ENCODE measurements around the gene ITPR1. TPM values are rescaled to one million over a fixed set of nuclear protein-coding genes. Genes with fewer than 3 reads are reported as not detected.

ITPR1 gene
- total RNA-seq, 1 experiment from 2014 or later, result 11.3 TPM

GRCh38 chr3:4735243-4735642 is 242.1 kb downstream of the ITPR1 start:
- Histone ChIP-seq H3K4me1 (replicated peaks; ENCODE audit: insufficient read depth) (peaks cover 37% of the 10 kb centered on the region), H3K4me3 (no peak overlapping the region), H4K20me1 (ENCODE audit: insufficient read depth) (no peaks in the 10 kb centered on the region), H3K4me2 (peak overlapping the region; percentile 16; the same call in 1 of the 2 replicates), H3F3A (ENCODE audit: insufficient read depth, low read depth) (peaks cover 14% of the 10 kb centered on the region), H2AFZ (no peak overlapping the region), H3K27me3 (ENCODE audit: insufficient read depth, low read depth) (no peaks in the 10 kb centered on the region), H3K9me3 (ENCODE audit: insufficient read depth, low read depth) (no peaks in the 10 kb centered on the region), H3K79me2 (ENCODE audit: low read depth) (no peaks in the 10 kb centered on the region), H3K27ac (peak overlapping the region; percentile 92), H3K36me3 (ENCODE audit: low read depth) (no peaks in the 10 kb centered on the region), H3K9me2 (ENCODE audit: insufficient read depth) (no peaks in the 10 kb centered on the region)
- no peak for DNase-seq
- TF ChIP-seq, protein P1, sequence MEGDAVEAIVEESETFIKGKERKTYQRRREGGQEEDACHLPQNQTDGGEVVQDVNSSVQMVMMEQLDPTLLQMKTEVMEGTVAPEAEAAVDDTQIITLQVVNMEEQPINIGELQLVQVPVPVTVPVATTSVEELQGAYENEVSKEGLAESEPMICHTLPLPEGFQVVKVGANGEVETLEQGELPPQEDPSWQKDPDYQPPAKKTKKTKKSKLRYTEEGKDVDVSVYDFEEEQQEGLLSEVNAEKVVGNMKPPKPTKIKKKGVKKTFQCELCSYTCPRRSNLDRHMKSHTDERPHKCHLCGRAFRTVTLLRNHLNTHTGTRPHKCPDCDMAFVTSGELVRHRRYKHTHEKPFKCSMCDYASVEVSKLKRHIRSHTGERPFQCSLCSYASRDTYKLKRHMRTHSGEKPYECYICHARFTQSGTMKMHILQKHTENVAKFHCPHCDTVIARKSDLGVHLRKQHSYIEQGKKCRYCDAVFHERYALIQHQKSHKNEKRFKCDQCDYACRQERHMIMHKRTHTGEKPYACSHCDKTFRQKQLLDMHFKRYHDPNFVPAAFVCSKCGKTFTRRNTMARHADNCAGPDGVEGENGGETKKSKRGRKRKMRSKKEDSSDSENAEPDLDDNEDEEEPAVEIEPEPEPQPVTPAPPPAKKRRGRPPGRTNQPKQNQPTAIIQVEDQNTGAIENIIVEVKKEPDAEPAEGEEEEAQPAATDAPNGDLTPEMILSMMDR (conservative IDR thresholded peaks at IDR 0.05), result no peak
- TF ChIP-seq EZH2 (IDR thresholded peaks at IDR 0.05; ENCODE audit: low read depth), result no peak
- ChIA-PET CTCF (interaction anchor here (0.6 kb wide), 1 partner anchor 291 kb away, joined by 3 read pairs; no protein-coding TSS in a partner anchor), POLR2A (ENCODE audit: unreplicated experiment) (interaction anchor here (0.7 kb wide), 1 partner anchor 268 kb away, joined by 7 read pairs; the partner anchor contains the start of gene SUMF1)
- BruUV-seq (replicated peaks), result no TSS peak
- intact Hi-C loops (cut with micrococcal nuclease; ENCODE audit: unreplicated experiment), result no loop called here

- H3K27ac ChIP-seq, result peak overlapping the region; percentile 92
- H3K4me2 ChIP-seq, result peak overlapping the region; percentile 73
- H3K4me3 ChIP-seq, result peak overlapping the region; percentile 18; the same call in 1 of the 2 replicates
- H3K9me2 ChIP-seq (ENCODE audit: insufficient read depth), result no peaks in the 10 kb centered on the region
- ChIA-PET POLR2A (ENCODE audit: unreplicated experiment) (interaction anchor here (0.6 kb wide), 2 partner anchors 10 to 123 kb away, joined by 4 to 8 read pairs; no protein-coding TSS in a partner anchor), CTCF (no interaction called here)
- H3K27me3 ChIP-seq (ENCODE audit: insufficient read depth, low read depth), result no peaks in the 10 kb centered on the region
- DNase-seq, result peak; percentile 86 to 92
- no peaks in the 10 kb centered on the region for H3K36me3 ChIP-seq (ENCODE audit: low read depth)
- H3K79me2 ChIP-seq (ENCODE audit: low read depth), result no peaks in the 10 kb centered on the region
- H3F3A ChIP-seq (ENCODE audit: insufficient read depth, low read depth), result peaks cover 23% of the 10 kb centered on the region
- BruUV-seq (replicated peaks), result no TSS peak
- no peaks in the 10 kb centered on the region for H4K20me1 ChIP-seq (ENCODE audit: insufficient read depth)
- no peaks in the 10 kb centered on the region for H3K9me3 ChIP-seq (ENCODE audit: insufficient read depth, low read depth)
- intact Hi-C loops (cut with micrococcal nuclease; ENCODE audit: unreplicated experiment), result loop anchor here (1.0 to 2.0 kb wide), 3 partner anchors 14 to 242 kb away; no protein-coding TSS in a partner anchor
- no peak overlapping the region for H2AFZ ChIP-seq
- H3K4me1 ChIP-seq (replicated peaks; ENCODE audit: insufficient read depth), result peaks cover 45% of the 10 kb centered on the region
- TF ChIP-seq EZH2 (IDR thresholded peaks at IDR 0.05; ENCODE audit: low read depth), result no peak
- TF ChIP-seq, protein P1 (conservative IDR thresholded peaks at IDR 0.05), result no peak
Measured at GRCh38 chr3:4736284-4736861, 243.2 kb downstream of the ITPR1 start.

DNA sequence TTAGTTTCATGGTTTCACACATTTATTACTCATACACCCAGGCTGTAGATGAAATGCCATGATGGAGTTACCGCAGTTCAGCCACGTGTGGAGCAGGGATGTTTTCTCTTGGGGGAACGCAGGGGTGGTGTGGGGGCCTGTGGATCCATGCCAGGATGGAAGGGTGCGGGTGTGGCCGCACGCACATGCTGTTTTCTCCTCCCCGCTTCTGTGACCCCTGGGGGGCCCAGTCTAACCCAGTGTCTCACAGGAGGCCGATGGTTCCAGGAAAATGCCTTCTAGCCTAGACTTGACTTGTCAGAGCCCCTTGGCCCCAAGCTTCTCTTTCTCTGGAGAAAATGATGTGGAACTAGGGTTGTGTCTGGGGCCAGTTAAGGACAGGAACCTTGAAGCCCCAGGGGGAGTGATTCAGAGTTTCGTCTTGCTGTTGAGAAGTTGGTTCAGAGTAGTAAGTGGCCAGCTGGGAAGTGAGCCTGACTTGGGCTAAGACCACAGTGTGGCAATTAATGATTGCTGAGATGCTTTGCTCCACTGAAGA is 245.7 kb downstream of the ITPR1 start:
- Histone ChIP-seq H3K9me2 (ENCODE audit: insufficient read depth) (no peaks in the 10 kb centered on the region), H3K27me3 (ENCODE audit: insufficient read depth, low read depth) (no peaks in the 10 kb centered on the region), H4K20me1 (ENCODE audit: insufficient read depth) (no peaks in the 10 kb centered on the region), H3K27ac (no peak overlapping the region), H3K4me1 (replicated peaks; ENCODE audit: insufficient read depth) (peaks cover 56% of the 10 kb centered on the region), H3K9me3 (ENCODE audit: insufficient read depth, low read depth) (no peaks in the 10 kb centered on the region), H2AFZ (no peak overlapping the region), H3K4me3 (no peak overlapping the region), H3K79me2 (ENCODE audit: low read depth) (no peaks in the 10 kb centered on the region), H3K4me2 (no peak overlapping the region), H3K36me3 (ENCODE audit: low read depth) (no peaks in the 10 kb centered on the region), H3F3A (ENCODE audit: insufficient read depth, low read depth) (peaks cover 24% of the 10 kb centered on the region)
- intact Hi-C loops (cut with micrococcal nuclease; ENCODE audit: unreplicated experiment), result no loop called here
- ChIA-PET POLR2A (ENCODE audit: unreplicated experiment) (no interaction called here), CTCF (no interaction called here)
- DNase-seq, result no peak
- BruUV-seq (replicated peaks), result no TSS peak
- TF ChIP-seq EZH2 (IDR thresholded peaks at IDR 0.05; ENCODE audit: low read depth), result no peak

Measured in PC-9 (cell line).